Upper lobe of left lung (tissue), 4 donors: ENCODE data around the gene TMTC2.

Source experiments
- EP300 ChIP-seq, 4 donors: sonication (generic); formaldehyde crosslinking; IDR thresholded peaks; one replicate each; pipeline ENCODE4 v1.5.1; 2017; ENCODE audit warnings: antibody characterized with exemption in 4 of 4, control low read depth in 2 of 4
- POLR2A ChIP-seq, 4 donors: fragments of 450-650 bp; IDR thresholded peaks; one replicate each; pipeline ENCODE4 v1.5.1; 2016 to 2017; ENCODE audit warnings: antibody characterized with exemption in 4 of 4, mild to moderate bottlenecking in 2 of 4
- TF ChIP-seq, protein P1 (sequence below), 6 experiments: fragments of 450-650 bp in 4 of 6; fragments of 200-600 bp in 2 of 6; sonication (generic) in 2 of 6; IDR thresholded peaks; one replicate each; pipeline ENCODE4 v1.5.1; 2016 to 2019; ENCODE audit warnings: antibody characterized with exemption in 6 of 6

GRCh38 chr12:82972624-82973023, 285.9 kb downstream of the TMTC2 start:
- TF ChIP-seq POLR2A (IDR thresholded peaks at IDR 0.05) (no peak), EP300 (IDR thresholded peaks at IDR 0.05) (no peak)
- TF ChIP-seq, protein P1, sequence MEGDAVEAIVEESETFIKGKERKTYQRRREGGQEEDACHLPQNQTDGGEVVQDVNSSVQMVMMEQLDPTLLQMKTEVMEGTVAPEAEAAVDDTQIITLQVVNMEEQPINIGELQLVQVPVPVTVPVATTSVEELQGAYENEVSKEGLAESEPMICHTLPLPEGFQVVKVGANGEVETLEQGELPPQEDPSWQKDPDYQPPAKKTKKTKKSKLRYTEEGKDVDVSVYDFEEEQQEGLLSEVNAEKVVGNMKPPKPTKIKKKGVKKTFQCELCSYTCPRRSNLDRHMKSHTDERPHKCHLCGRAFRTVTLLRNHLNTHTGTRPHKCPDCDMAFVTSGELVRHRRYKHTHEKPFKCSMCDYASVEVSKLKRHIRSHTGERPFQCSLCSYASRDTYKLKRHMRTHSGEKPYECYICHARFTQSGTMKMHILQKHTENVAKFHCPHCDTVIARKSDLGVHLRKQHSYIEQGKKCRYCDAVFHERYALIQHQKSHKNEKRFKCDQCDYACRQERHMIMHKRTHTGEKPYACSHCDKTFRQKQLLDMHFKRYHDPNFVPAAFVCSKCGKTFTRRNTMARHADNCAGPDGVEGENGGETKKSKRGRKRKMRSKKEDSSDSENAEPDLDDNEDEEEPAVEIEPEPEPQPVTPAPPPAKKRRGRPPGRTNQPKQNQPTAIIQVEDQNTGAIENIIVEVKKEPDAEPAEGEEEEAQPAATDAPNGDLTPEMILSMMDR (IDR thresholded peaks at IDR 0.05): no peak
